Skin of body (tissue), 2 donors: ENCODE results near the gene GTF3C4. TPM values are rescaled to one million over a fixed set of nuclear protein-coding genes. Genes with fewer than 3 reads are reported as not detected.

Experiments used
- DNase-seq: peaks from one replicate; lab custom pipeline; 2025; lab: John Stamatoyannopoulos, UW
- total RNA-seq: library from RNA; depleted of rRNA; stranded (reverse); fragments of >200 nt; gene quantifications from one replicate; pipeline ENCODE4 v1.2.3, GENCODE V29; 2014

GTF3C4 gene
- total RNA-seq: 14.6 TPM

GRCh38 chr9:132670457-132671391, at the start of gene GTF3C4:
Gene GTF3C4, plus strand, starts transcription at chr9:132670464. Its CDS starts 135 bp downstream, at chr9:132670599.
- no peak for DNase-seq

GRCh38 chr9:132622159-132622558, 48.1 kb upstream of the GTF3C4 start:
- DNase-seq: no peak

GRCh38 chr9:132626285-132626684, 44.0 kb upstream of the GTF3C4 start:
- no peak for DNase-seq

- DNase-seq: no peak
Measured at GRCh38 chr9:132627106-132627505, 43.2 kb upstream of the GTF3C4 start.

- no peak for DNase-seq
Measured at GRCh38 chr9:132627594-132627993, 42.7 kb upstream of the GTF3C4 start.

DNA sequence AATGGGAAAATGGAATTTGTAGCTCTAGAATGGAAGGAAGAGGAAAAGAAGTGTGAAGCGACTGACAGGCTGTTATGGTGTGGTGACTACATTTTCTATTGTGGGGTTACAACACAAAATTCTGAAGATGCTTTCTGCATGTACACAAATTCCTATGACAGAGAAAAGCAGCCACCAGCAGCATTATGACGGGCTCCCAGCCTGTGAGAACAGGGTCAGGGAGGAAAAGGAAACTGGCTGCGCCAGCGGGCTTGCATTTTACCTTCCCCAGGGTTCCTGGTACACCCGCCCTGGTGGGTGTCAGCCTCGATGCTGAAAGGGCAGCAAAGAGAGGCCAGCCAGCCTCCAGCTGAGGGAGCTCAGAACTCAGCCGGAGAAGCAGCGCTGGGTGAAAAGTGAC, 41.5 kb upstream of the GTF3C4 start:
- no peak for DNase-seq

GRCh38 chr9:132630116-132630515, 40.1 kb upstream of the GTF3C4 start:
- DNase-seq: no peak

DNA sequence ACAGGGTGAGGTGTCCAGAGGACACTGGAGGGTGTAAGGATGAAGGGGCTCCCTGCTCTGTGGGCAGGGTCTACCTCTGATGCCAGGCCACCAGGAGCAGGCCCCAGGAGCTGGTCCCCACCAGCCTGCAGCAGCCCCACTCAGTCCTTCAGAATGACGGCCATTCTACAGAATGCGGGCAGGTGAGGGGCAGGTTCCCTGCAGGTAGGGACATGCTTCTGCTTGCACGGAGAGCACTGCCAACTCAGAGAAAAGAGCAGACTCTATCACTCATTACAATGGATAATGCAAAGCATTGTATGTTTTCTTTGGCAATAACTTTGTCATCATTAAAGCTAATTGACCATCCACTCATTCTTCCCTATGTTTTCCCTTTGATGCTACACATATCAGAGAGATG, 39.5 kb upstream of the GTF3C4 start:
- no peak for DNase-seq

DNA sequence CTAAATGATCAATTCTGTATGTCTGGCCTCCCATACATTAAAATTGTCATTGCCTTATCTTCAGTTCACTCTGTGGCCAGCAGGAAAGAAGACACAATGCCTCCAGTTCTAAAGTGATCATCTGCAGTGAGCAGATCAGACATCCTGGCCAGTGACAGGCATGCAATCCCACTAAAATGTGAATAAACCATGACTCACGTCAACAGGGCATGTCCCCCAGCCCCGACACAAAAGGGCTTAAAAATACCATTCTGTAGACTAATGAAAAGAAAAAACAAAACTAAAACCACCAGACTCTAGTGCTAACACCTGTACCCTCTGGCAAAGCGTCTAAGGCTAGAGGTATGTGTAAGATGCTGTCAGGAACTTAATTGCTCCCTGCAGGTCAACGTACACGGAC, 39.0 kb upstream of the GTF3C4 start:
- DNase-seq: no peak

DNA sequence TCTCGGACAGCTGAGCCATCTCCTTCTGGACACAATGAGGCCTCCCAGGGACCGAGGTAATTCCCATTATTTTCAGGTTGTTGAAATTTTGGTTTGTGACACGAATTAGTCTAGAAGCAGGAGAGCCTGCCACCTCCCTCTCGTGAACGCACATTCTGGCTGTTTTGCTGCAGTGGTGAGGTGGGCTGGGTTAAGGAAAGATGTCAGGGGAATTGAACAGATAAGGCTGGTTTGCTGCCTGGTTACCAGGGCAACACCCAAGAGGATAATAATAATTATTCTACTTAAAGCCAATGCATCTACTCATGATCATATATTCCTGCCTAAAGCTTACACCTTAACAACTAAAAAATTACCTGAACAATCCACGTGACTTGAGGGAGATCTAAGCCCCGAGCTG, 38.6 kb upstream of the GTF3C4 start:
- DNase-seq: no peak

GRCh38 chr9:132632413-132633129, 37.7 kb upstream of the GTF3C4 start:
- DNase-seq: no peak

- no peak for DNase-seq
Measured at GRCh38 chr9:132634327-132634726, 35.9 kb upstream of the GTF3C4 start.

DNA sequence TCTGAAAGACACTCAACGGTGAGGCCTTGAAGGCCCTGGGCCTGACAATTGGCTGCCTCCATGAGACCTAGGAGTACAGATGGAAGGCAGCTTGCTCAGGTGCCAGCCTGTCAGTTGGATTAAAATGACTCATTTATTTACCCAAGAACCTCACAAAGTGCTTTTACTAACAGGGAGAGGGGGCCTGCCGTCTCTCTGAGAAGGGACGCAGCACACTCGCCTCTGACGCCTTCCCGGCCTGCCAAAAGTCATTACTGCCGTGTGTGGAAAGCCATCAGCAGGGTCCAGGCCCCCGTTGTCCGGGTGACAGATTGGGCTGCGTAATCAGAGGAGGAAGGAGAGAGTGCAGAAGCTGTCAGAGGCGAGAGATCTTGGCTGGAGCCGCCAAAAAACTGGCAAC, 32.9 kb upstream of the GTF3C4 start:
- no peak for DNase-seq

DNA sequence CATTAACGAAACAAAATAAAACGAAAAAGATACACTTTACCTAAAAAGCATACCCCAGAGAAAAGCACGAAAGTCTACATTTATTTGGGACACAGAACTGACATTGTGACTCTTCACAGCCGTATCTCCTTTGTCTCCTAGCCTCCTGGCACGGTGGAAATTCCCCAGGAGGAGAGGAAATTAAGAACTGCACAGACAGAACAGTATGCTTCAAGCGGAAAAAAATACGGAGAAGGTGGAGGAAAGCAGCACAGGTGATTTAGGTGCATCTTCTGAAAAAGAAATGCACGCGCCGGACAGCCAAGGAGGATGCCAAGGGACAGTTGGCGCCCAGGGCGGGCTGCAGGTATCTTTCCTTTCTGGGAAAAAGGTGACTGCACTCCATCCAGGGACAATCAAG, 32.5 kb upstream of the GTF3C4 start:
- no peak for DNase-seq

DNA sequence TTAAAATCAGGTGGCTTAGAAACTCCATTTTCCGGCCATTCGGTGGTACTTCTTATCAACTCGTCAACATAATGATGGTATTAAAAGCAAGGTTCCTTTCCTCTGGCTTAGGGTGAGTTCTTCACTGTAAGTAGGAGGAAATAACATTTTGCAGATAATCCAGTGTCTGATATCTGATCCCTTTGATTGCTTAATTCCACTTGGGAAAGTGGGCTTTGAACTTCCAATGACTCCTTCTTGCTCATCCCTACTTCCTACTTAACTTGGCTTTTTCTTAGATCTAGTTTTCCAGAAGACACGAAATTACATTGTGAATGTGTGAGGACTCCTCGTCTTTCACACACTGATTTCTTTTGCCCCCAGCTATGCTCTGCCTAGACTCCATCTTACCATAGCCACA, 32.0 kb upstream of the GTF3C4 start:
- DNase-seq: no peak

DNA sequence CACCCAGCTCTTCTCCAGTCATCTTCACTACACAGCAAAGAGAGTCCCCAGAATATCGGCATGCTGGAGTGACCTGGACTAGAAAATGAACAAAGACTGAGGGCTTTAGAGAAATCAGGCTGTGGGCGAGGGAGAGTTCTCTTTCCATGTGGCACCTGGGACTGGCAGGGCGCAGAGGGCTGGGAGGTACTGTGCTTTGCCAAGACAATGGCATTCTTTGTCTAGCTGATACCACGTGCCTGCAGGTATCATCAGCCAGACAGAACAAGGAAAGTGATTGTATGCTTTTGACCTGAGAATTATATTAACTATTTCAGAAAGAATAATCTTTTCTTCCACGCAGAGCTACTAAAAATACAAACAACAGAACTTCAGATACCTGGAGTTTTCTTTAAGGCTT, 30.9 kb upstream of the GTF3C4 start:
- no peak for DNase-seq

- DNase-seq: no peak
Measured at GRCh38 chr9:132641216-132641615, 29.0 kb upstream of the GTF3C4 start.

DNA sequence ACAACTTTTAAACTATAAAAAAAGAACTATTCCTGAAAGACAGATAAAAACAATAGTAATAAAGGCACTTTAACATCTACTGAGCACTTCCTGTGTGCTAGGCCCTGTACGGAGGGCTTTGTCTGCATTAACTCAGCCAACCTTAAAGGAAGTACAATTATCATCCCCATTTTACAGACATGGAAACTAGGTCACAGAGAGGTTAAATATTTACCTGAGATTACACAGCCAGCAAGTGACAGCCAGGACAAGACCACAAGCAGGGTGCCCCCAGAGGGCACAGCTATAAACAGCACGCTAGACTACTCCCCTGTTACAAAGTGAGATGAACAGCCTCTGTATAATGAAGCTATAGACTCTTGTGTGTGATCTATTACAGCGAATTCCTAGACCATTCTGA, 26.0 kb upstream of the GTF3C4 start:
- no peak for DNase-seq

DNA sequence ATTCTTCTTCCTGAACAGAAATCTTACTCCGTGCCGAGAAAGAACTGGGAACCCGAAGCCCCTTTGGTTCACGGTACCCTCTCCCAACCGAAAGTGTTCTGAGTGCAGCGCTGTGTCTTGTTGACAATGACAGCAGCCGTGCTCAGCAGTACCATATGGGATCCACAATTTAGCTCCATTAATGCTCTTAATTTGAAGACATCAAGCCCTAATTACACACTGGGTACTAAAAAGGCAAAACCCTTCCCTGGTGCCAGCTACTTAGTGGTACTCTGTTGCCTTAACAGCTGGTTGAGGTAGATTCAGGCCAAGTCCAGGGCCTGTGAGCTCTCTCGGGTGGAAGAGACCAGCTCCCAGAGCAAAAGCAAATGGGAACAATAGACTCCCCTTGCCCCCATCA, 25.0 kb upstream of the GTF3C4 start:
- no peak for DNase-seq

- no peak for DNase-seq
Measured at GRCh38 chr9:132645711-132646110, 24.6 kb upstream of the GTF3C4 start.

- no peak for DNase-seq
Measured at GRCh38 chr9:132646726-132647125, 23.5 kb upstream of the GTF3C4 start.

DNA sequence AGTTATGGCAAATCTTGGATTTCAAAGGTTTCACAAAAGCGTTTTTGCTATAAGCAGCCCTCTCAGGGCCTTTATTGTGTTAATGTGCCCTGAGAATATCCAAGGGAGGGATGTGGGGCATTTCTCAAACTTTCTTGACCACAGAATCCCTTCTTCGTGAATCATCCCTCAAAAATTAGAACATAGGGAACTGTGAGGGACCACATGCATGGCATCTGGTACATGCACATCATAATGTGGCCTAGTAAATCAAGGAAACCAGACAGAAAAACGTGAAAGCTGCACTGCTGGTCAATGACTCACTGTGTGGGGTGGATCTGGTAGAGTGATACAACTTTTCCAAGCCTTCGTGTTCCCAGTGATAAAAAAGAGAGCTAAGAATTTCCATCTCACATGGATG, 22.9 kb upstream of the GTF3C4 start:
- no peak for DNase-seq

DNA sequence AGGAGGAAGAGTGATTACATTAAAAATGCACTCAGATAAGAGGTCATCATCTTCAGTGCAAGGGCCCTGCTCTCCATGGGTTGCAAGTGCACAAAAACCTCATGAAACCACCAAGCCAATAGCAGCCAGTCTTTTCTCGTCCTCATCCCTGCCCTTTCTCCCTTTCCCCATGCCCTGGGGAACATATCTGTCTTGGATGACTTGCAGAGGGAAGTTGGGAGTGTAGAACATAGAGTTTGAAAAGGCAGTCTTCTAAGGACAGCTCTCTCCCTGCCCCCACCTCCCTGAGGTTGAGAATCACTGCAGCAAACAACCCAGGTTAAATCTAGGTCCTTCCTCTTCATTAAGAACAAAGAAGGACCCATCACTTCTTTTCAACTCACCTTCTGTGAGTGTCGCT, 22.5 kb upstream of the GTF3C4 start:
- DNase-seq: no peak
